ENCODE measurements around the gene PIGR.

Gene PIGR

GRCh38 chr1:206909161-206909882 lies 36.9 kb downstream of the PIGR start:
- peak; percentile 74 for DNase-seq

GRCh38 chr1:206908038-206908437 lies 38.2 kb downstream of the PIGR start:
- DNase-seq = no peak

- no peak for DNase-seq
Measured at GRCh38 chr1:206907304-206907991, 38.8 kb downstream of the PIGR start.

- no peak for DNase-seq
Measured at GRCh38 chr1:206905295-206906164, 40.7 kb downstream of the PIGR start.

GRCh38 chr1:206904423-206905142 lies 41.7 kb downstream of the PIGR start:
- no peak for DNase-seq

- DNase-seq = no peak
Measured at GRCh38 chr1:206903687-206904086, 42.6 kb downstream of the PIGR start.

GRCh38 chr1:206902702-206903101 lies 43.6 kb downstream of the PIGR start:
- no peak for DNase-seq

- no peak for DNase-seq
Measured at GRCh38 chr1:206901944-206902343, 44.3 kb downstream of the PIGR start.

GRCh38 chr1:206900149-206900548 lies 46.1 kb downstream of the PIGR start:
- DNase-seq = no peak

- DNase-seq = no peak
Measured at GRCh38 chr1:206899717-206900116, 46.5 kb downstream of the PIGR start.

- no peak for DNase-seq
Measured at GRCh38 chr1:206898915-206899431, 47.3 kb downstream of the PIGR start.

- no peak for DNase-seq
Measured at GRCh38 chr1:206898089-206898914, 48.0 kb downstream of the PIGR start.

GRCh38 chr1:206897175-206897574 lies 49.1 kb downstream of the PIGR start, which contains the start of gene IL24:
TSS of gene IL24 (plus strand) at chr1:206897443. CDS start at chr1:206897833, 390 bp downstream.
- DNase-seq = no peak

GRCh38 chr1:206896261-206896660 lies 50.0 kb downstream of the PIGR start:
- DNase-seq = no peak

GRCh38 chr1:206895837-206896242 lies 50.4 kb downstream of the PIGR start:
- DNase-seq = peak; percentile 77

- DNase-seq = peak; percentile 83
Measured at GRCh38 chr1:206895325-206895724, 50.9 kb downstream of the PIGR start.

- no peak for DNase-seq
Measured at GRCh38 chr1:206893380-206893779, 52.9 kb downstream of the PIGR start.

GRCh38 chr1:206892351-206892984 lies 53.8 kb downstream of the PIGR start:
- DNase-seq = no peak

GRCh38 chr1:206891412-206891811 lies 54.9 kb downstream of the PIGR start:
- DNase-seq = no peak

GRCh38 chr1:206890125-206891060 lies 55.9 kb downstream of the PIGR start:
- no peak for DNase-seq

Measured in NCI-H526 treated with DMSO at 0.1 percent for 48 hours (cell line).